Endodermal cell (in vitro differentiated cells): Measurements from ENCODE around the gene IP6K3. TPM values are rescaled to one million over a fixed set of nuclear protein-coding genes. Genes with fewer than 3 reads are reported as not detected.

Source experiments
- DNase-seq: peaks from one replicate; pipeline ENCODE4 v3.0.0-alpha.2; 2017
- H3K27ac ChIP-seq: 2 replicates; pipeline ENCODE4 v1.5.1; 2013; ENCODE audit warnings: mild to moderate bottlenecking, low read depth, low read length, moderate library complexity
- H3K27me3 ChIP-seq: 2 replicates; pipeline ENCODE4 v1.6.1; 2013; ENCODE audit warnings: mild to moderate bottlenecking, low read length, moderate library complexity; ENCODE audit not compliant: insufficient read depth, control insufficient read depth, poor library complexity, severe bottlenecking
- H3K36me3 ChIP-seq: 2 replicates; pipeline ENCODE4 v1.7.0; 2013; ENCODE audit warnings: mild to moderate bottlenecking, low read length, moderate library complexity; ENCODE audit not compliant: control insufficient read depth, insufficient read depth
- H3K4me1 ChIP-seq: one replicate; pipeline ENCODE4 v1.7.0; 2013; ENCODE audit warnings: low read length; ENCODE audit not compliant: control insufficient read depth, insufficient read depth
- H3K4me3 ChIP-seq: 2 replicates; pipeline ENCODE4 v1.5.1; 2013; ENCODE audit warnings: mild to moderate bottlenecking, low read length, moderate library complexity
- H3K9ac ChIP-seq: 2 replicates; pipeline ENCODE4 v1.6.1; 2013; ENCODE audit warnings: mild to moderate bottlenecking, low read length, moderate library complexity; ENCODE audit not compliant: poor library complexity, severe bottlenecking; ENCODE audit errors: extremely low read depth
- H3K9me3 ChIP-seq: 2 replicates; pipeline ENCODE4 v1.6.1; 2013; ENCODE audit warnings: mild to moderate bottlenecking, low read length, moderate library complexity; ENCODE audit not compliant: control insufficient read depth
- H3K27ac Mint-ChIP-seq: 2 replicates; pipeline ENCODE4 v1.8.0; 2020; ENCODE audit warnings: mixed read lengths
- H3K27me3 Mint-ChIP-seq: 2 replicates; pipeline ENCODE4 v1.8.0; 2021; ENCODE audit warnings: mild to moderate bottlenecking, mixed read lengths; ENCODE audit not compliant: insufficient read depth
- H3K36me3 Mint-ChIP-seq: 2 replicates; pipeline ENCODE4 v1.8.0; 2020; ENCODE audit warnings: low read depth, mixed read lengths
- H3K4me1 Mint-ChIP-seq: 2 replicates; pipeline ENCODE4 v1.8.0; 2020; ENCODE audit warnings: mixed read lengths
- H3K4me3 Mint-ChIP-seq: 2 replicates; pipeline ENCODE4 v1.8.0; 2020; ENCODE audit warnings: mild to moderate bottlenecking, moderate library complexity, mixed read lengths
- H3K9me3 Mint-ChIP-seq: 2 replicates; pipeline ENCODE4 v1.8.0; 2020; ENCODE audit warnings: mild to moderate bottlenecking, mixed read lengths
- CTCF ChIP-seq: fragments of 200-600 bp; sonication (generic); conservative IDR thresholded peaks from 2 replicates; pipeline ENCODE4 v1.5.0; 2021; ENCODE audit warnings: antibody characterized with exemption, mild to moderate bottlenecking
- WGBS, 2 experiments: methylation state at CpG; one replicate each; pipeline versions ENCODE4 v1.1.5 to v1.1.7; 2013; ENCODE audit warnings: missing lambda C conversion rate in 2 of 2, mixed read lengths in 1 of 2; ENCODE audit not compliant: insufficient coverage in 1 of 2, insufficient read length in 1 of 2; 5-methylcytosine and 5-hydroxymethylcytosine counted together
- microRNA-seq: library from miRNA; unstranded; fragments of <30 nt; microRNA quantifications from one replicate; pipeline ENCODE4 v1.2.0, GENCODE V29; 2020; ENCODE audit warnings: borderline microRNAs expressed
- total RNA-seq, 2 donors: library from RNA; stranded (reverse); fragmentation: NEBNext Ultra II Directional in 1 of 2; extraction: Animal tissue kit (Norgen Biotek cat#: 25700) in 1 of 2; gene quantifications; 2 replicates in 1 of 2; 3 replicates in 1 of 2; pipeline ENCODE4 v1.2.1, GENCODE V29; 2021

The IP6K3 gene
- total RNA-seq, 2 donors from 2014 or later = not detected

- no peak for DNase-seq
- Mint-ChIP-seq H3K4me1 (no peaks in the 10 kb centered on the region), H3K36me3 (peaks cover 39% of the 10 kb centered on the region), H3K27me3 (no peaks in the 10 kb centered on the region), H3K27ac (no peak overlapping the region), H3K4me3 (no peak overlapping the region), H3K9me3 (no peaks in the 10 kb centered on the region)
- no peak overlapping the region for H3K9ac ChIP-seq
- no peak overlapping the region for H3K4me3 ChIP-seq
- peak overlapping the region; percentile 66 for H3K27ac ChIP-seq
- no peaks in the 10 kb centered on the region for H3K9me3 ChIP-seq
- no peaks in the 10 kb centered on the region for H3K27me3 ChIP-seq
- H3K36me3 ChIP-seq = peaks cover 4% of the 10 kb centered on the region
- TF ChIP-seq CTCF = no peak
- WGBS, 2 experiments = 70 to 83% methylated on average over 2 to 7 of the region's 7 CpGs
- H3K4me1 ChIP-seq = no peaks in the 10 kb centered on the region
These were observed 72.9 kb downstream of the IP6K3 start for GRCh38 chr6:33673851-33674250.

GRCh38 chr6:33672808-33673207 is 73.9 kb downstream of the IP6K3 start:
- Mint-ChIP-seq H3K4me3 (no peak overlapping the region), H3K9me3 (no peaks in the 10 kb centered on the region), H3K27me3 (no peaks in the 10 kb centered on the region), H3K36me3 (peaks cover 42% of the 10 kb centered on the region), H3K4me1 (no peaks in the 10 kb centered on the region), H3K27ac (no peak overlapping the region)
- no peak overlapping the region for H3K27ac ChIP-seq
- H3K27me3 ChIP-seq = no peaks in the 10 kb centered on the region
- H3K9ac ChIP-seq = no peak overlapping the region
- no peaks in the 10 kb centered on the region for H3K9me3 ChIP-seq
- no peak overlapping the region for H3K4me3 ChIP-seq
- WGBS, 2 experiments = 73% methylated on average over 5 of the region's 5 CpGs; no CpG with 5 or more reads in 1 of the 2 experiments
- peak; percentile 88 for DNase-seq
- H3K4me1 ChIP-seq = no peaks in the 10 kb centered on the region
- peak; percentile 68 for TF ChIP-seq CTCF
- H3K36me3 ChIP-seq = peaks cover 4% of the 10 kb centered on the region

GRCh38 chr6:33671744-33672072 is 75.0 kb downstream of the IP6K3 start:
- H3K27me3 ChIP-seq = no peaks in the 10 kb centered on the region
- Mint-ChIP-seq H3K4me1 (no peaks in the 10 kb centered on the region), H3K9me3 (no peaks in the 10 kb centered on the region), H3K27me3 (no peaks in the 10 kb centered on the region), H3K27ac (no peak overlapping the region), H3K36me3 (peaks cover 36% of the 10 kb centered on the region), H3K4me3 (no peak overlapping the region)
- H3K9ac ChIP-seq = no peak overlapping the region
- TF ChIP-seq CTCF = no peak
- 91% methylated on average over 3 of the region's 3 CpGs; no CpG with 5 or more reads in 1 of the 2 experiments for WGBS, 2 experiments
- H3K9me3 ChIP-seq = no peaks in the 10 kb centered on the region
- no peak overlapping the region for H3K27ac ChIP-seq
- H3K4me3 ChIP-seq = no peak overlapping the region
- no peaks in the 10 kb centered on the region for H3K4me1 ChIP-seq
- DNase-seq = no peak
- peaks cover 8% of the 10 kb centered on the region for H3K36me3 ChIP-seq

Small RNAs within 50 kb of the gene (microRNA-seq; reads per million reads assigned to microRNA genes)
- 1.0 reads per million for gene MIR3934

Other genes with a start within 250 kb of the IP6K3 start
- gene BAK1, start 166.6 kb downstream of the IP6K3 start, total RNA-seq = 10 to 100 TPM; 39.9 to 41.2 TPM
- 10 to 100 TPM; 29.6 to 33.3 TPM for gene ITPR3, start 125.6 kb downstream of the IP6K3 start, total RNA-seq
- 100 to 1,000 TPM; 120 to 174 TPM for gene UQCC2, start 35.2 kb downstream of the IP6K3 start, total RNA-seq
- 10 to 100 TPM; 62.0 to 75.8 TPM for gene LEMD2, start 42.2 kb upstream of the IP6K3 start, total RNA-seq
- not detected for gene MLN, start 57.1 kb upstream of the IP6K3 start, total RNA-seq